Fibroblast of lung (primary cell): ENCODE data around the gene PSAT1. TPM values are rescaled to one million over a fixed set of nuclear protein-coding genes. Genes with fewer than 3 reads are reported as not detected.
A peak's percentile ranks its signal among the peaks of the same experiment; 100 is the strongest.

ENCODE experiments used
- DNase-seq, 2 donors: peaks; one replicate each; pipeline versions ENCODE4 v3.0.0 to v3.0.0-alpha.2; 2010; ENCODE audit warnings: low read depth in 2 of 2
- H2AFZ ChIP-seq: 2 replicates; pipeline ENCODE4 v1.5.1; 2012; ENCODE audit warnings: low read length, control low read depth, inconsistent platforms
- H3K27ac ChIP-seq: 2 replicates; pipeline ENCODE4 v1.5.1; 2011; ENCODE audit warnings: low read length, control low read depth; ENCODE audit not compliant: insufficient read depth
- H3K27me3 ChIP-seq: 2 replicates; pipeline ENCODE4 v1.5.1; 2011; ENCODE audit warnings: mild to moderate bottlenecking, low read length; ENCODE audit not compliant: control insufficient read depth, insufficient read depth
- H3K36me3 ChIP-seq: 2 replicates; pipeline ENCODE4 v1.5.1; 2011; ENCODE audit warnings: low read length; ENCODE audit not compliant: control insufficient read depth, insufficient read depth
- H3K4me1 ChIP-seq: 2 replicates; pipeline ENCODE4 v1.5.1; 2011; ENCODE audit warnings: low read length; ENCODE audit not compliant: control insufficient read depth, insufficient read depth; ENCODE audit errors: extremely low read depth
- H3K4me2 ChIP-seq: 2 replicates; pipeline ENCODE4 v1.5.1; 2011; ENCODE audit warnings: low read length, control low read depth; ENCODE audit not compliant: insufficient read depth; ENCODE audit errors: extremely low read depth
- H3K4me3 ChIP-seq, 4 experiments: fragments of 200-600 bp in 1 of 4; sonication (generic) in 1 of 4; replicated peaks in 1 of 4; 2 replicates each; pipeline ENCODE4 v1.5.1; 2011 to 2016; ENCODE audit warnings: low read length in 4 of 4, low read depth in 3 of 4, mild to moderate bottlenecking in 3 of 4, control low read depth in 2 of 4, inconsistent platforms in 1 of 4, mixed read lengths in 1 of 4; ENCODE audit not compliant: insufficient read depth in 1 of 4; ENCODE audit errors: control extremely low read depth in 1 of 4
- H3K79me2 ChIP-seq: 2 replicates; pipeline ENCODE4 v1.5.1; 2012; ENCODE audit warnings: mild to moderate bottlenecking, low read length, inconsistent platforms; ENCODE audit not compliant: control insufficient read depth, insufficient read depth
- H3K9ac ChIP-seq: 2 replicates; pipeline ENCODE4 v1.5.1; 2011; ENCODE audit warnings: mild to moderate bottlenecking, low read length, control low read depth; ENCODE audit not compliant: insufficient read depth
- H3K9me3 ChIP-seq: 2 replicates; pipeline ENCODE4 v1.5.1; 2012; ENCODE audit warnings: low read depth, low read length; ENCODE audit not compliant: control insufficient read depth, insufficient read depth
- H4K20me1 ChIP-seq: 2 replicates; pipeline ENCODE4 v1.5.1; 2011; ENCODE audit warnings: low read length; ENCODE audit not compliant: control insufficient read depth, insufficient read depth; ENCODE audit errors: extremely low read depth
- CTCF ChIP-seq, 2 donors: IDR thresholded peaks in 1 of 2; conservative IDR thresholded peaks in 1 of 2; 1 replicate in 1 of 2; 2 replicates in 1 of 2; pipeline ENCODE4 v1.5.1; 2011 to 2012; ENCODE audit warnings: low read length in 2 of 2, control low read depth in 1 of 2, inconsistent platforms in 1 of 2, low read depth in 1 of 2, mild to moderate bottlenecking in 1 of 2
- EZH2 ChIP-seq: IDR thresholded peaks from 2 replicates; pipeline ENCODE4 v1.5.1; 2012; ENCODE audit warnings: low read length, control low read depth, mild to moderate bottlenecking; ENCODE audit errors: missing control alignments
- polyA plus RNA-seq, 2 donors: library from polyadenylated mRNA; depleted of rRNA in 1 of 2; stranded (reverse) in 1 of 2; unstranded in 1 of 2; fragments of >200 nt; gene quantifications; 2 replicates each; pipeline ENCODE4 v1.2.1, GENCODE V29; 2011 to 2012; ENCODE audit warnings: missing spikeins in 1 of 2
- total RNA-seq: library from RNA; depleted of rRNA; stranded (reverse); fragments of >200 nt; gene quantifications from 2 replicates; pipeline ENCODE4 v1.2.1, GENCODE V29; 2014

PSAT1 gene
- total and polyA plus RNA-seq, 2 donors (not counting 1 experiment from before 2014, with no cell fraction given): 74.6 to 115 TPM

GRCh38 chr9:78311886-78312524, 15.1 kb downstream of the PSAT1 start:
- H3K79me2 ChIP-seq: no peaks in the 10 kb centered on the region
- no peak overlapping the region for H2AFZ ChIP-seq
- TF ChIP-seq EZH2 (no peak), CTCF (conservative IDR thresholded peaks at IDR 0.05 in 1 of 2, IDR thresholded peaks at IDR 0.05 in 1 of 2; ENCODE audit: low read depth in 1 of 2, low read length in 2 of 2) (no peak)
- H3K9me3 ChIP-seq: no peaks in the 10 kb centered on the region
- H3K9ac ChIP-seq: no peak overlapping the region
- no peak overlapping the region for H3K4me3 ChIP-seq
- no peak for DNase-seq
- no peak overlapping the region for H3K27ac ChIP-seq
- H3K36me3 ChIP-seq: no peaks in the 10 kb centered on the region
- H4K20me1 ChIP-seq: no peaks in the 10 kb centered on the region
- H3K27me3 ChIP-seq: no peaks in the 10 kb centered on the region
- H3K4me1 ChIP-seq: no peaks in the 10 kb centered on the region
- no peak overlapping the region for H3K4me2 ChIP-seq

- no peaks in the 10 kb centered on the region for H4K20me1 ChIP-seq
- no peak overlapping the region for H3K9ac ChIP-seq
- no peak overlapping the region for H3K27ac ChIP-seq
- no peak overlapping the region for H3K4me2 ChIP-seq
- H3K36me3 ChIP-seq: no peaks in the 10 kb centered on the region
- H3K4me1 ChIP-seq: no peaks in the 10 kb centered on the region
- H3K79me2 ChIP-seq: no peaks in the 10 kb centered on the region
- H3K9me3 ChIP-seq: no peaks in the 10 kb centered on the region
- H2AFZ ChIP-seq: no peak overlapping the region
- H3K4me3 ChIP-seq: no peak overlapping the region
- H3K27me3 ChIP-seq: no peaks in the 10 kb centered on the region
- TF ChIP-seq EZH2: no peak
- TF ChIP-seq CTCF (conservative IDR thresholded peaks at IDR 0.05 in 1 of 2, IDR thresholded peaks at IDR 0.05 in 1 of 2; ENCODE audit: low read depth in 1 of 2, low read length in 2 of 2): no peak
- no peak for DNase-seq
Measured at GRCh38 chr9:78314550-78314949, 17.6 kb downstream of the PSAT1 start.

- Histone ChIP-seq H3K36me3 (no peaks in the 10 kb centered on the region), H3K4me2 (no peak overlapping the region), H3K4me3 (no peak overlapping the region), H4K20me1 (no peaks in the 10 kb centered on the region), H3K79me2 (no peaks in the 10 kb centered on the region), H3K4me1 (no peaks in the 10 kb centered on the region), H3K27ac (no peak overlapping the region), H3K27me3 (no peaks in the 10 kb centered on the region), H2AFZ (no peak overlapping the region), H3K9me3 (no peaks in the 10 kb centered on the region), H3K9ac (no peak overlapping the region)
- TF ChIP-seq EZH2 (no peak), CTCF (conservative IDR thresholded peaks at IDR 0.05 in 1 of 2, IDR thresholded peaks at IDR 0.05 in 1 of 2; ENCODE audit: low read depth in 1 of 2, low read length in 2 of 2) (no peak)
- DNase-seq: peak; percentile 33 to 88
Measured at GRCh38 chr9:78314953-78315870, 18.3 kb downstream of the PSAT1 start.
